PFSK-1 (cell line): ENCODE data around the gene PIGS.

Source experiments
- FOXP2 ChIP-seq: optimal IDR thresholded peaks from 2 replicates; pipeline ENCODE3; 2011; ENCODE audit warnings: borderline replicate concordance, control low read depth, inconsistent platforms; ENCODE audit not compliant: insufficient read depth; ENCODE audit errors: extremely low read length, extremely low read depth
- POLR2AphosphoS5 ChIP-seq: IDR thresholded peaks from 2 replicates; pipeline ENCODE4 v1.6.1; 2012; ENCODE audit warnings: low read depth, mild to moderate bottlenecking, control low read depth, low read length, moderate library complexity
- SIN3A ChIP-seq: IDR thresholded peaks from 2 replicates; pipeline ENCODE4 v1.6.1; 2012; ENCODE audit warnings: mild to moderate bottlenecking, low read length, moderate library complexity, borderline replicate concordance; ENCODE audit not compliant: insufficient read depth
- TAF1 ChIP-seq: IDR thresholded peaks from 2 replicates; pipeline ENCODE4 v1.6.1; 2012; ENCODE audit warnings: low read length, control low read depth, borderline replicate concordance; ENCODE audit not compliant: insufficient read depth
- TF ChIP-seq, protein P1 (sequence below), 2 experiments: IDR thresholded peaks; 2 replicates each; pipeline versions ENCODE4 v1.6.1 to v1.8.0; 2011 to 2012; ENCODE audit warnings: low read depth in 2 of 2, low read length in 2 of 2, control low read depth in 1 of 2, inconsistent platforms in 1 of 2, mild to moderate bottlenecking in 1 of 2, moderate library complexity in 1 of 2; ENCODE audit not compliant: insufficient read depth in 1 of 2

DNA sequence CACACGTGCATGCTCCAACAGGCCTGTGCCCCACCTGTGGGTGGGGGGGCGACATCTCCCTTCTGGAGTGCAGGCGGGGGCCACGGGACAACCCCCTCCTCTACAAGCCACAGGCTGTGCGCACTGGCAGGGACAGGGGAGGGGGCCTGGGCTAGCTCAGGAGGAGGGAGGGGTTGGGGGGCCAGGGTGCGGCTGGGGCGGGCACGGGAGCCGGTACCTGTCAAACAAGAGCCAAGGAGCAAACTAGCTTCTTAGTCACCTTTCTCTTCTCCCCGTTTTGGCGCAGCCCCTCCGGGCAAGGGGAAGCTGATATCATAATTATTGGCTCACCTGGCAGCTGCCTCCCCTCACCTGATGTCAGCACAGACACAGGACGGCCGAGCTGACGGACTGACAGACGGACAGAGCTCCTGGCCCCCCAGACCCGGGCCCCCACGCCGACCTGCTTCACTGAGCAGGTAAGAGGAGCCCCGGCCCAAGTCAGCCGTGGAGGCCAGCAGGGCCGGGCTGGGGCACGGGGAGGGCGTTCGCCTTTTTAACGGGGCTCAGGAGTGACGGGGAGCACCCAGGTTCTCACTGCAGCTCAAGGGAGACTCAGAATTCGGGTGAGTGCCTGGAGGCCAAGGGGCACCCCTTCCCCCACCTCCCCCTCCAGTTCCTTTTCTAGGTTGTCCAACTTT lies 65.2 kb downstream of the PIGS start, which contains the start of gene FOXN1:
- TF ChIP-seq SIN3A = no peak
- TF ChIP-seq POLR2AphosphoS5 = no peak
- TF ChIP-seq, protein P1, sequence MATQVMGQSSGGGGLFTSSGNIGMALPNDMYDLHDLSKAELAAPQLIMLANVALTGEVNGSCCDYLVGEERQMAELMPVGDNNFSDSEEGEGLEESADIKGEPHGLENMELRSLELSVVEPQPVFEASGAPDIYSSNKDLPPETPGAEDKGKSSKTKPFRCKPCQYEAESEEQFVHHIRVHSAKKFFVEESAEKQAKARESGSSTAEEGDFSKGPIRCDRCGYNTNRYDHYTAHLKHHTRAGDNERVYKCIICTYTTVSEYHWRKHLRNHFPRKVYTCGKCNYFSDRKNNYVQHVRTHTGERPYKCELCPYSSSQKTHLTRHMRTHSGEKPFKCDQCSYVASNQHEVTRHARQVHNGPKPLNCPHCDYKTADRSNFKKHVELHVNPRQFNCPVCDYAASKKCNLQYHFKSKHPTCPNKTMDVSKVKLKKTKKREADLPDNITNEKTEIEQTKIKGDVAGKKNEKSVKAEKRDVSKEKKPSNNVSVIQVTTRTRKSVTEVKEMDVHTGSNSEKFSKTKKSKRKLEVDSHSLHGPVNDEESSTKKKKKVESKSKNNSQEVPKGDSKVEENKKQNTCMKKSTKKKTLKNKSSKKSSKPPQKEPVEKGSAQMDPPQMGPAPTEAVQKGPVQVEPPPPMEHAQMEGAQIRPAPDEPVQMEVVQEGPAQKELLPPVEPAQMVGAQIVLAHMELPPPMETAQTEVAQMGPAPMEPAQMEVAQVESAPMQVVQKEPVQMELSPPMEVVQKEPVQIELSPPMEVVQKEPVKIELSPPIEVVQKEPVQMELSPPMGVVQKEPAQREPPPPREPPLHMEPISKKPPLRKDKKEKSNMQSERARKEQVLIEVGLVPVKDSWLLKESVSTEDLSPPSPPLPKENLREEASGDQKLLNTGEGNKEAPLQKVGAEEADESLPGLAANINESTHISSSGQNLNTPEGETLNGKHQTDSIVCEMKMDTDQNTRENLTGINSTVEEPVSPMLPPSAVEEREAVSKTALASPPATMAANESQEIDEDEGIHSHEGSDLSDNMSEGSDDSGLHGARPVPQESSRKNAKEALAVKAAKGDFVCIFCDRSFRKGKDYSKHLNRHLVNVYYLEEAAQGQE (IDR thresholded peaks at IDR 0.05; ENCODE audit: insufficient read depth in 1 of 2, low read depth in 2 of 2, low read length in 2 of 2) = no peak
- no peak for TF ChIP-seq TAF1
- TF ChIP-seq FOXP2 = no peak
